NB4 (cell line): ENCODE data around the gene AMIGO2.

Experiments
- DNase-seq: peaks from one replicate; pipeline ENCODE4 v3.0.0; 2010; ENCODE audit warnings: low read depth
- H3K4me3 ChIP-seq: one replicate; pipeline ENCODE4 v1.5.1; 2011; ENCODE audit warnings: mild to moderate bottlenecking, low read depth, low read length, moderate library complexity
- CTCF ChIP-seq: IDR thresholded peaks from one replicate; pipeline ENCODE4 v1.5.1; 2012; ENCODE audit warnings: low read depth, low read length
- MAX ChIP-seq: IDR thresholded peaks from 2 replicates; pipeline ENCODE4 v1.6.1; 2011; ENCODE audit warnings: low read depth, low read length
- MYC ChIP-seq: IDR thresholded peaks from 2 replicates; pipeline ENCODE4 v1.6.1; 2011; ENCODE audit warnings: low read depth, low read length
- POLR2A ChIP-seq: IDR thresholded peaks from 2 replicates; pipeline ENCODE4 v1.6.1; 2011; ENCODE audit warnings: mild to moderate bottlenecking; ENCODE audit not compliant: insufficient read length; ENCODE audit errors: extremely low read depth

The AMIGO2 gene

GRCh38 chr12:47110718-47111391, 31.1 kb upstream of the AMIGO2 start:
- no peak overlapping the region for H3K4me3 ChIP-seq
- no peak for DNase-seq
- TF ChIP-seq CTCF (no peak), MYC (no peak), MAX (no peak), POLR2A (no peak)

GRCh38 chr12:47110011-47110541, 30.3 kb upstream of the AMIGO2 start:
- H3K4me3 ChIP-seq, result no peak overlapping the region
- DNase-seq, result no peak
- TF ChIP-seq MAX, result no peak
- no peak for TF ChIP-seq MYC
- no peak for TF ChIP-seq POLR2A
- no peak for TF ChIP-seq CTCF

GRCh38 chr12:47107926-47108325, 28.2 kb upstream of the AMIGO2 start:
- TF ChIP-seq MAX (no peak), POLR2A (no peak), CTCF (no peak), MYC (no peak)
- no peak overlapping the region for H3K4me3 ChIP-seq
- no peak for DNase-seq

GRCh38 chr12:47107446-47107845, 27.7 kb upstream of the AMIGO2 start:
- H3K4me3 ChIP-seq, result no peak overlapping the region
- no peak for DNase-seq
- no peak for TF ChIP-seq POLR2A
- TF ChIP-seq MAX, result no peak
- no peak for TF ChIP-seq MYC
- no peak for TF ChIP-seq CTCF

GRCh38 chr12:47105914-47106674, 26.3 kb upstream of the AMIGO2 start:
- H3K4me3 ChIP-seq, result no peak overlapping the region
- DNase-seq, result no peak
- TF ChIP-seq MAX (no peak), POLR2A (no peak), MYC (no peak), CTCF (no peak)
